OCI-M1 (cell line): ENCODE data around the gene DDX25.

ENCODE experiments used
- DNase-seq: peaks from one replicate; lab custom pipeline; 2025; lab: John Stamatoyannopoulos, UW

Gene DDX25

GRCh38 chr11:125935618-125936199 is 31.4 kb downstream of the DDX25 start:
- DNase-seq = no peak

GRCh38 chr11:125938418-125938817 is 34.1 kb downstream of the DDX25 start:
- no peak for DNase-seq

- no peak for DNase-seq
Observed at GRCh38 chr11:125939081-125939521, 34.8 kb downstream of the DDX25 start.

GRCh38 chr11:125940145-125940544 is 35.8 kb downstream of the DDX25 start:
- DNase-seq = no peak

- DNase-seq = no peak
Observed at GRCh38 chr11:125941267-125941618, 36.9 kb downstream of the DDX25 start.

- DNase-seq = peak; percentile 56
Observed at GRCh38 chr11:125941619-125942611, 37.6 kb downstream of the DDX25 start.

GRCh38 chr11:125942771-125943428 is 38.6 kb downstream of the DDX25 start:
- DNase-seq = no peak

- DNase-seq = no peak
Observed at GRCh38 chr11:125943661-125944349, 39.5 kb downstream of the DDX25 start.

GRCh38 chr11:125944350-125945010 is 40.2 kb downstream of the DDX25 start:
- no peak for DNase-seq

- no peak for DNase-seq
Observed at GRCh38 chr11:125945011-125945796, 40.9 kb downstream of the DDX25 start.

GRCh38 chr11:125945797-125946520 is 41.7 kb downstream of the DDX25 start, which contains the start of gene VSIG10L2:
Gene VSIG10L2 (plus strand): TSS chr11:125946044. CDS start chr11:125946056, 12 bp downstream.
- no peak for DNase-seq

- no peak for DNase-seq
Observed at GRCh38 chr11:125946712-125947418, 42.6 kb downstream of the DDX25 start.

- no peak for DNase-seq
Observed at GRCh38 chr11:125947419-125948277, 43.3 kb downstream of the DDX25 start.

GRCh38 chr11:125948278-125949051 is 44.2 kb downstream of the DDX25 start:
- DNase-seq = no peak

GRCh38 chr11:125949271-125950177 is 45.2 kb downstream of the DDX25 start:
- no peak for DNase-seq

- no peak for DNase-seq
Observed at GRCh38 chr11:125950178-125950490, 45.8 kb downstream of the DDX25 start.
